ENCODE results near the gene KCNAB1. TPM values are rescaled to one million over a fixed set of nuclear protein-coding genes. Genes with fewer than 3 reads are reported as not detected.
"Not testable (repeated sequence)": the region's sequence is repeated elsewhere in the genome, so short reads cannot be mapped to it uniquely, and the experiment has no call there.

Gene KCNAB1
- total and polyA plus RNA-seq, 2 experiments from 2014 or later, result 0.80 to 1.4 TPM

GRCh38 chr3:156135921-156136638 lies 15.7 kb downstream of the KCNAB1 start:
- 79% methylated on average over 2 of the region's 2 CpGs for WGBS (ENCODE audit: low lambda C conversion rate, missing lambda C conversion rate)
- Histone ChIP-seq H3K9me3 (ENCODE audit: low read depth) (no peaks in the 10 kb centered on the region), H3K4me1 (ENCODE audit: insufficient read depth) (peaks cover 3% of the 10 kb centered on the region), H4K20me1 (ENCODE audit: insufficient read depth, poor library complexity, severe bottlenecking) (no peaks in the 10 kb centered on the region), H3K79me2 (no peaks in the 10 kb centered on the region), H2AFZ (no peak overlapping the region), H3K36me3 (replicated peaks; ENCODE audit: insufficient read depth, low read depth) (no peaks in the 10 kb centered on the region), H3K27me3 (no peaks in the 10 kb centered on the region), H3K27ac (no peak overlapping the region), H3K9me2 (replicated peaks; ENCODE audit: insufficient read depth) (no peaks in the 10 kb centered on the region), H3K4me3 (no peak overlapping the region), H3K4me2 (no peak overlapping the region)
- no peak for DNase-seq (ENCODE audit: low spot score)
- no peak for TF ChIP-seq EZH2 (IDR thresholded peaks at IDR 0.05; ENCODE audit: borderline replicate concordance)
- TF ChIP-seq EZH2phosphoT487 (IDR thresholded peaks at IDR 0.05; ENCODE audit: low read depth, severe bottlenecking, unreplicated experiment), result no peak
- TF ChIP-seq, protein P1, sequence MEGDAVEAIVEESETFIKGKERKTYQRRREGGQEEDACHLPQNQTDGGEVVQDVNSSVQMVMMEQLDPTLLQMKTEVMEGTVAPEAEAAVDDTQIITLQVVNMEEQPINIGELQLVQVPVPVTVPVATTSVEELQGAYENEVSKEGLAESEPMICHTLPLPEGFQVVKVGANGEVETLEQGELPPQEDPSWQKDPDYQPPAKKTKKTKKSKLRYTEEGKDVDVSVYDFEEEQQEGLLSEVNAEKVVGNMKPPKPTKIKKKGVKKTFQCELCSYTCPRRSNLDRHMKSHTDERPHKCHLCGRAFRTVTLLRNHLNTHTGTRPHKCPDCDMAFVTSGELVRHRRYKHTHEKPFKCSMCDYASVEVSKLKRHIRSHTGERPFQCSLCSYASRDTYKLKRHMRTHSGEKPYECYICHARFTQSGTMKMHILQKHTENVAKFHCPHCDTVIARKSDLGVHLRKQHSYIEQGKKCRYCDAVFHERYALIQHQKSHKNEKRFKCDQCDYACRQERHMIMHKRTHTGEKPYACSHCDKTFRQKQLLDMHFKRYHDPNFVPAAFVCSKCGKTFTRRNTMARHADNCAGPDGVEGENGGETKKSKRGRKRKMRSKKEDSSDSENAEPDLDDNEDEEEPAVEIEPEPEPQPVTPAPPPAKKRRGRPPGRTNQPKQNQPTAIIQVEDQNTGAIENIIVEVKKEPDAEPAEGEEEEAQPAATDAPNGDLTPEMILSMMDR (IDR thresholded peaks at IDR 0.05; ENCODE audit: poor library complexity), result no peak

GRCh38 chr3:156137397-156137796 lies 17.0 kb downstream of the KCNAB1 start:
- not testable (repeated sequence) for H3K79me2 ChIP-seq
- WGBS (ENCODE audit: low lambda C conversion rate, missing lambda C conversion rate), result 86% methylated on average over 8 of the region's 8 CpGs

DNA sequence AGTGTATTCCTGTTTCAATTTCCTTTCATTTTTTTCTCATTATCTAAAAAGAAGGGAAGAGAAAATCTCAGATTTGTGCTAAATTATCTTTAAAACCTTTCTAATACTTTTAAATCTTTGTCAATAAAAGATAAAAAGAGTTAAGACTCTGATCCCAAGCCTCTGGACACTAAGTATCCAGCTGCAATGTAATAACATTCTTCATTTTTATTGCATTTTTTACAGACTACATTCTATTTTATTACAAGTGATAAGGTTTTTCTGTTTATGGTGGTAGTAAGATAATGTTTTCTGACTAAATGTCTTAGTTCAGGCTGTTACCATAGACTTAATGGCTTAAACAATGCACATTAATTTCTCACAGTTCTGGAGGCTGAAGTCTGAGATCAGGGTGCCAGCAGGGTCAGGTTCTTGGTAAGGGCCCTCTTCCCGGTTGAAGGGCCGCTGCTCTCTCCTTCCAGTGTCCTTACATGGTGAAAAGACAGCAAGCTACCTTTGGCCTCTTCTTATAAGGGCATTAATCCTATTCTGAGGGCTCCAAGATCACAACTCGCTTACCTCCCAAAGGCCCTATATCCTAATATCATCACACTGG lies 19.7 kb downstream of the KCNAB1 start:
- TF ChIP-seq EZH2phosphoT487 (IDR thresholded peaks at IDR 0.05; ENCODE audit: low read depth, severe bottlenecking, unreplicated experiment), result no peak
- no peak for TF ChIP-seq EZH2 (IDR thresholded peaks at IDR 0.05; ENCODE audit: borderline replicate concordance)
- 50% methylated on average over 3 of the region's 3 CpGs for WGBS (ENCODE audit: low lambda C conversion rate, missing lambda C conversion rate)
- Histone ChIP-seq H2AFZ (no peak overlapping the region), H3K27ac (no peak overlapping the region), H4K20me1 (ENCODE audit: insufficient read depth, poor library complexity, severe bottlenecking) (no peaks in the 10 kb centered on the region), H3K4me3 (no peak overlapping the region), H3K4me2 (no peak overlapping the region), H3K9me3 (ENCODE audit: low read depth) (no peaks in the 10 kb centered on the region), H3K27me3 (no peaks in the 10 kb centered on the region), H3K79me2 (no peaks in the 10 kb centered on the region), H3K9me2 (replicated peaks; ENCODE audit: insufficient read depth) (no peaks in the 10 kb centered on the region), H3K4me1 (ENCODE audit: insufficient read depth) (peaks cover 11% of the 10 kb centered on the region), H3K36me3 (replicated peaks; ENCODE audit: insufficient read depth, low read depth) (no peaks in the 10 kb centered on the region)
- no peak for DNase-seq (ENCODE audit: low spot score)

More at GRCh38 chr3:156137397-156137796, 17.0 kb downstream of the KCNAB1 start:
- H3K4me3 ChIP-seq; H2AFZ ChIP-seq; H3K4me1 ChIP-seq (ENCODE audit: insufficient read depth); DNase-seq (ENCODE audit: low spot score); H3K9me2 ChIP-seq (replicated peaks; ENCODE audit: insufficient read depth); H4K20me1 ChIP-seq (ENCODE audit: insufficient read depth, poor library complexity, severe bottlenecking); H3K36me3 ChIP-seq (replicated peaks; ENCODE audit: insufficient read depth, low read depth); H3K27me3 ChIP-seq; H3K27ac ChIP-seq; H3K9me3 ChIP-seq (ENCODE audit: low read depth); H3K4me2 ChIP-seq: not testable (repeated sequence)

GRCh38 chr3:156142702-156143101 lies 22.3 kb downstream of the KCNAB1 start:
- peak overlapping the region; percentile 21 for H3K4me2 ChIP-seq
- no peak overlapping the region for H3K4me3 ChIP-seq
- DNase-seq (ENCODE audit: low spot score), result no peak
- H3K27me3 ChIP-seq, result no peaks in the 10 kb centered on the region
- H2AFZ ChIP-seq, result no peak overlapping the region
- no peaks in the 10 kb centered on the region for H4K20me1 ChIP-seq (ENCODE audit: insufficient read depth, poor library complexity, severe bottlenecking)
- TF ChIP-seq, protein P1 (IDR thresholded peaks at IDR 0.05; ENCODE audit: poor library complexity), result no peak
- no peak for TF ChIP-seq EZH2phosphoT487 (IDR thresholded peaks at IDR 0.05; ENCODE audit: low read depth, severe bottlenecking, unreplicated experiment)
- TF ChIP-seq EZH2 (IDR thresholded peaks at IDR 0.05; ENCODE audit: borderline replicate concordance), result no peak
- H3K9me3 ChIP-seq (ENCODE audit: low read depth), result no peaks in the 10 kb centered on the region
- no peaks in the 10 kb centered on the region for H3K79me2 ChIP-seq
- H3K4me1 ChIP-seq (ENCODE audit: insufficient read depth), result peaks cover 11% of the 10 kb centered on the region
- H3K27ac ChIP-seq, result no peak overlapping the region
- 27% methylated on average over 2 of the region's 2 CpGs for WGBS (ENCODE audit: low lambda C conversion rate, missing lambda C conversion rate)
- H3K9me2 ChIP-seq (replicated peaks; ENCODE audit: insufficient read depth), result no peaks in the 10 kb centered on the region
- no peaks in the 10 kb centered on the region for H3K36me3 ChIP-seq (replicated peaks; ENCODE audit: insufficient read depth, low read depth)

Measured in hepatocyte (in vitro differentiated cells).